ENCODE data around the gene MED9. TPM values are rescaled to one million over a fixed set of nuclear protein-coding genes. Genes with fewer than 3 reads are reported as not detected.

MED9 gene
- total and polyA plus RNA-seq, 2 donors (not counting 3 experiments of a cell fraction or from before 2014, with no cell fraction given) = 15.1 to 18.2 TPM

GRCh38 chr17:17508019-17508535 lies 31.3 kb downstream of the MED9 start:
- no peaks in the 10 kb centered on the region for H3K4me1 ChIP-seq (ENCODE audit: control insufficient read depth, extremely low read depth, insufficient read depth, low read length)
- no TSS peak for BruUV-seq (replicated peaks)
- CTCF ChIA-PET = interaction anchor here (4.0 kb wide), 1 partner anchor 12 kb away, joined by 33 read pairs; the partner anchor contains the start of gene RASD1
- TF ChIP-seq CTCF (IDR thresholded peaks at IDR 0.05; ENCODE audit: extremely low read depth in 1 of 2, insufficient read depth in 1 of 2, low read depth in 1 of 2, low read length in 2 of 2) (no peak), POLR2AphosphoS5 (IDR thresholded peaks at IDR 0.05; ENCODE audit: insufficient read depth, low read depth, low read length) (no peak), JUN (IDR thresholded peaks at IDR 0.05; ENCODE audit: borderline replicate concordance, insufficient read depth, insufficient read length, low read depth) (no peak), MAX (IDR thresholded peaks at IDR 0.05; ENCODE audit: insufficient read depth, insufficient read length) (no peak), GATA2 (IDR thresholded peaks at IDR 0.05; ENCODE audit: insufficient read depth, insufficient read length, low read depth, low read length) (no peak), EZH2 (IDR thresholded peaks at IDR 0.05; ENCODE audit: borderline replicate concordance, low read depth, low read length, severe bottlenecking) (no peak), FOS (IDR thresholded peaks at IDR 0.05; ENCODE audit: borderline replicate concordance, insufficient read depth, low read length) (no peak), POLR2A (IDR thresholded peaks at IDR 0.05; ENCODE audit: low read depth, low read length) (no peak), MYC (IDR thresholded peaks at IDR 0.05; ENCODE audit: low read depth, low read length) (no peak)
- no peaks in the 10 kb centered on the region for H3K79me2 ChIP-seq (ENCODE audit: control insufficient read depth, insufficient read depth, low read length)
- FAIRE-seq (no peak), DNase-seq (ENCODE audit: low read depth, low spot score) (no peak)
- H3K9me3 ChIP-seq (replicated peaks; ENCODE audit: control insufficient read depth, insufficient read depth, low read length) = no peaks in the 10 kb centered on the region
- H3K27me3 ChIP-seq (ENCODE audit: control insufficient read depth in 2 of 2, insufficient read depth in 2 of 2, low read length in 2 of 2) = no peaks in the 10 kb centered on the region
- no peak overlapping the region for H3K27ac ChIP-seq (ENCODE audit: insufficient read depth, low read depth, low read length)
- no peak overlapping the region for H2AFZ ChIP-seq (ENCODE audit: low read depth, low read length)
- no peaks in the 10 kb centered on the region for H3K36me3 ChIP-seq (ENCODE audit: control insufficient read depth in 2 of 2, extremely low read depth in 1 of 2, insufficient read depth in 2 of 2, low read length in 2 of 2)
- no peak overlapping the region for H3K4me3 ChIP-seq (replicated peaks in 1 of 3; ENCODE audit: insufficient read depth in 1 of 3, low read depth in 1 of 3, low read length in 3 of 3)
- H4K20me1 ChIP-seq (replicated peaks; ENCODE audit: control insufficient read depth, extremely low read depth, insufficient read depth, low read length) = no peaks in the 10 kb centered on the region
- no peak overlapping the region for H3K9ac ChIP-seq (replicated peaks; ENCODE audit: extremely low read depth, insufficient read depth, low read length)
- intact Hi-C loops (cut with micrococcal nuclease) (no loop called here), dilution Hi-C loops (cut with MboI; ENCODE audit: extremely low pct_ligation_motif_present, low sequenced_read_pairs) (no loop called here)
- no peak overlapping the region for H3K4me2 ChIP-seq (ENCODE audit: insufficient read depth, low read length)
- POLR2A ChIA-PET = no interaction called here
- no peaks in the 10 kb centered on the region for H3K9me1 ChIP-seq (replicated peaks; ENCODE audit: control insufficient read depth, extremely low read depth, insufficient read depth, low read length)

Data from endothelial cell of umbilical vein (primary cell).